SU-DHL-6 (cell line): ENCODE data around the gene SLX4IP.

ENCODE experiments used
- H2AFZ ChIP-seq: fragments of 200-600 bp; sonication (generic); 2 replicates; pipeline ENCODE4 v1.6.1; 2014; ENCODE audit warnings: low read depth, mild to moderate bottlenecking, moderate library complexity, mixed read lengths, antibody characterized with exemption, low read length; ENCODE audit not compliant: severe bottlenecking
- H3F3A ChIP-seq: fragments of 200-600 bp; shearing (Covaris generic); 2 replicates; pipeline ENCODE4 v1.6.0; 2016; ENCODE audit warnings: antibody characterized with exemption, mild to moderate bottlenecking; ENCODE audit not compliant: insufficient read depth
- H3K27ac ChIP-seq: fragments of 200-600 bp; sonication (generic); 2 replicates; pipeline ENCODE4 v1.5.1; 2016; ENCODE audit warnings: low read depth, mild to moderate bottlenecking, low read length, moderate library complexity, mixed read lengths
- H3K27me3 ChIP-seq: fragments of 200-600 bp; sonication (generic), shearing (Covaris generic); 2 replicates; pipeline ENCODE4 v1.6.0; 2014; ENCODE audit warnings: mild to moderate bottlenecking, low read length
- H3K36me3 ChIP-seq: fragments of 200-600 bp; sonication (generic); 2 replicates; pipeline ENCODE4 v1.6.1; 2014; ENCODE audit warnings: mild to moderate bottlenecking, low read length, mixed read lengths
- H3K4me2 ChIP-seq: fragments of 300-600, 200-600 bp; shearing (Covaris generic), sonication (generic); 2 replicates; pipeline ENCODE4 v1.6.0; 2014; ENCODE audit warnings: low read length, low read depth, mild to moderate bottlenecking; ENCODE audit not compliant: poor library complexity, severe bottlenecking
- H3K4me3 ChIP-seq: fragments of 200-600 bp; sonication (generic); 2 replicates; pipeline ENCODE4 v1.5.1; 2014; ENCODE audit warnings: antibody characterized with exemption, low read length, mild to moderate bottlenecking, mixed read lengths; ENCODE audit not compliant: insufficient read depth, poor library complexity, severe bottlenecking
- H3K79me2 ChIP-seq: fragments of 200-600 bp; sonication (generic); 2 replicates; pipeline ENCODE4 v1.6.1; 2014; ENCODE audit warnings: mild to moderate bottlenecking, low read length, moderate library complexity; ENCODE audit not compliant: insufficient read depth
- H3K9ac ChIP-seq: fragments of 200-600 bp; sonication (generic); 2 replicates; pipeline ENCODE4 v1.7.0; 2014; ENCODE audit warnings: mild to moderate bottlenecking, low read length
- H3K9me2 ChIP-seq: fragments of 200-600 bp; sonication (generic); replicated peaks from 2 replicates; pipeline ENCODE4 v1.6.1; 2014; ENCODE audit warnings: low read length; ENCODE audit not compliant: insufficient read depth
- H3K9me3 ChIP-seq: fragments of 200-600 bp; sonication (generic); 2 replicates; pipeline ENCODE4 v1.6.1; 2014; ENCODE audit warnings: low read length, mixed read lengths; ENCODE audit not compliant: insufficient read depth
- H4K20me1 ChIP-seq: fragments of 200-600 bp; sonication (generic); 2 replicates; pipeline ENCODE4 v1.6.1; 2014; ENCODE audit warnings: low read depth, mild to moderate bottlenecking, antibody characterized with exemption, low read length, moderate library complexity, mixed read lengths
- EZH2phosphoT487 ChIP-seq: fragments of 200-600 bp; sonication (generic), shearing (Covaris generic); conservative IDR thresholded peaks from 2 replicates; pipeline ENCODE4 v1.6.1; 2018; ENCODE audit warnings: mild to moderate bottlenecking, antibody characterized with exemption, low read length, moderate library complexity, mixed read lengths
- TF ChIP-seq, protein P1 (sequence below): fragments of 200-600 bp; sonication (generic); IDR thresholded peaks from one replicate; pipeline ENCODE4 v1.5.1; 2017; ENCODE audit warnings: antibody characterized with exemption, mild to moderate bottlenecking, low read length, moderate library complexity; ENCODE audit not compliant: insufficient read depth, poor library complexity, severe bottlenecking

Gene SLX4IP

DNA sequence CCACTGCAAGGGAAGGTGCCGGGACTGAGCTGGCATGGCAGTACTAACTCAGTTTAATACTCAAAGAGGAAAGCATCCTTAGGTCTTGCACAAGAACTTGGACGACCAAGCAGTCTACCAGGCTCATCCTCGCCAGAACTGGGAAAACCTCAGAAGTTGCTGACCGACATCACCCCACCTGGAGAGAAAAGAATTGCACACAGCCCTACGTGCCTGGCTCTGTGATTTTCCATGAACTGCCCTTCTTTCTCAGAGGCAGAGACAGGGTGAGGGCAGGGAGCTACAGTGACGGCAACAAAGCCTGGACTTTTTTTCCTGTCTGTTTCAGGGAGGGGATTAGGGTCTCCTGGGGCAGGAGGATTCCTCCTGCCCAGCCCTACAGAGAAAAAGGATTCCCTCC lies 230.7 kb downstream of the SLX4IP start:
- Histone ChIP-seq H3K27ac (no peak overlapping the region), H3K9ac (no peak overlapping the region), H3K4me2 (no peak overlapping the region), H2AFZ (no peak overlapping the region), H3K36me3 (no peaks in the 10 kb centered on the region), H3K27me3 (no peaks in the 10 kb centered on the region), H3K9me3 (no peaks in the 10 kb centered on the region), H3K79me2 (no peaks in the 10 kb centered on the region), H3K4me3 (no peak overlapping the region), H4K20me1 (no peaks in the 10 kb centered on the region), H3K9me2 (no peaks in the 10 kb centered on the region), H3F3A (no peaks in the 10 kb centered on the region)
- TF ChIP-seq, protein P1, sequence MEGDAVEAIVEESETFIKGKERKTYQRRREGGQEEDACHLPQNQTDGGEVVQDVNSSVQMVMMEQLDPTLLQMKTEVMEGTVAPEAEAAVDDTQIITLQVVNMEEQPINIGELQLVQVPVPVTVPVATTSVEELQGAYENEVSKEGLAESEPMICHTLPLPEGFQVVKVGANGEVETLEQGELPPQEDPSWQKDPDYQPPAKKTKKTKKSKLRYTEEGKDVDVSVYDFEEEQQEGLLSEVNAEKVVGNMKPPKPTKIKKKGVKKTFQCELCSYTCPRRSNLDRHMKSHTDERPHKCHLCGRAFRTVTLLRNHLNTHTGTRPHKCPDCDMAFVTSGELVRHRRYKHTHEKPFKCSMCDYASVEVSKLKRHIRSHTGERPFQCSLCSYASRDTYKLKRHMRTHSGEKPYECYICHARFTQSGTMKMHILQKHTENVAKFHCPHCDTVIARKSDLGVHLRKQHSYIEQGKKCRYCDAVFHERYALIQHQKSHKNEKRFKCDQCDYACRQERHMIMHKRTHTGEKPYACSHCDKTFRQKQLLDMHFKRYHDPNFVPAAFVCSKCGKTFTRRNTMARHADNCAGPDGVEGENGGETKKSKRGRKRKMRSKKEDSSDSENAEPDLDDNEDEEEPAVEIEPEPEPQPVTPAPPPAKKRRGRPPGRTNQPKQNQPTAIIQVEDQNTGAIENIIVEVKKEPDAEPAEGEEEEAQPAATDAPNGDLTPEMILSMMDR = no peak
- no peak for TF ChIP-seq EZH2phosphoT487

DNA sequence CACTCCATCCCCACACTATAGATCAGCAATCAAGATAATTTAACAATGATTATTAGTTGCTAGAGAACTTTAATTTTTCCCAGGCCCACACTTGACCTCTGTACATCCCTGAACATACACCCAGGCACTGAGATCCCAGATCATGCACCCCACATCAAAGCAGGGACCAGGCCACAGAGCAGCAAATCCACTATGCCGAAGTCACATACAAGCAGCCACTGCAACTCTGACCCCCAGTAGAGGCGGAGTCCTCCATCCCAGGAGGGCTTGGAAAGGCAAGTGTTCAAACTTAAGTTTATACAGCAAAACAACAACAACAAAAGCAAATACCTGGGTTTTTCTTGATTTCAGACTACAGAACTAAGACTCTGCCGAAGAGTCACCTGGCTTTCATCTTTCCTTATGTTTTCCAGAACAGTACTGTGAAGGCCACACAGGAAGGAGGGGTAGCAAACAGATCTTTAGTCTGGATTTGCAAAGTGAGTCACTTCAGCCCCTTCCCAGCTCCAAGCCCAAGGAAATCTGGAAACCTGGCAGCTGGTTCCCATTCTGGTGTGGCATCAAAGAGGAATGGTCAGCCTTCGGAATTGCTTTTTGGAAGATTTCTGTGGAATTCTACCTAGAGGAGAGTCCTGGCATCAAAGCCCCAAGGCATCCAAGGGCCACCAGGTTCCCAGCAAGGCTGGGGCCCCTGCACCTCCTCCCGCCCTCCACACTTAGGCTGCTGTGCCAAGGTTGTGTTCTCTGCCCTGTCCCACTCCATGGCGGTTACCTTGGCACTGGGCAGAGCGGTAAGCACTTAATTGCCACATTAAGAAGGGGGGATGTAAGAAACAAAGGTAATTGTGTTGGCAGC lies 231.3 kb downstream of the SLX4IP start:
- no peak overlapping the region for H3K4me3 ChIP-seq
- H2AFZ ChIP-seq = no peak overlapping the region
- no peaks in the 10 kb centered on the region for H3K27me3 ChIP-seq
- peaks cover 5% of the 10 kb centered on the region; the same call in 1 of the 2 replicates for H3F3A ChIP-seq
- TF ChIP-seq, protein P1 = no peak
- no peak for TF ChIP-seq EZH2phosphoT487
- no peaks in the 10 kb centered on the region for H3K36me3 ChIP-seq
- H4K20me1 ChIP-seq = no peaks in the 10 kb centered on the region
- H3K9ac ChIP-seq = no peak overlapping the region
- no peaks in the 10 kb centered on the region for H3K79me2 ChIP-seq
- H3K9me3 ChIP-seq = no peaks in the 10 kb centered on the region
- no peak overlapping the region for H3K4me2 ChIP-seq
- no peaks in the 10 kb centered on the region for H3K9me2 ChIP-seq
- no peak overlapping the region for H3K27ac ChIP-seq

DNA sequence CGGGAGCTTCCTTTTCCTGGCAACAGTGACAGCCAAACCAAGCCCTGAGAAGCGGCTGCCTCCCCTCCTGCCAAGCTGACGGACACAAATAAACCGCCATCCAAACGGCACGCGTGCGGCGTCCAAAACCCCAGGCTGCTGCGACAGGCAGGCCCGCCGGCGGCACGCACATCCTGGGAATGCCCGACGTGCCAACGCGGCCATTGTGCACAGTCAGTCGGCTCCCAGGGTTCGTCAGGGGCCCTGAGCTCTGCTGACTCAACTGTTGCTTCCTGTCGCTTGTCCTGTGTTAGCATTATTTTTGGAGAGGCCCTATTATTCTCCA lies 231.9 kb downstream of the SLX4IP start:
- no peak overlapping the region for H3K4me2 ChIP-seq
- H2AFZ ChIP-seq = no peak overlapping the region
- TF ChIP-seq, protein P1 = no peak
- TF ChIP-seq EZH2phosphoT487 = no peak
- no peak overlapping the region for H3K9ac ChIP-seq
- no peaks in the 10 kb centered on the region for H3K9me2 ChIP-seq
- no peaks in the 10 kb centered on the region for H3K9me3 ChIP-seq
- H3K36me3 ChIP-seq = no peaks in the 10 kb centered on the region
- no peaks in the 10 kb centered on the region for H3K79me2 ChIP-seq
- no peaks in the 10 kb centered on the region for H3K27me3 ChIP-seq
- H3F3A ChIP-seq = peaks cover 5% of the 10 kb centered on the region; the same call in 1 of the 2 replicates
- no peaks in the 10 kb centered on the region for H4K20me1 ChIP-seq
- no peak overlapping the region for H3K4me3 ChIP-seq
- H3K27ac ChIP-seq = no peak overlapping the region
